HG02763 (cell line): Measurements from ENCODE around the gene FILIP1.

Source experiments
- ATAC-seq: cut with Tn5 transposase; IDR thresholded peaks from one replicate; pipeline ENCODE4 v1.9.1; 2021; ENCODE audit warnings: mild to moderate bottlenecking, moderate library complexity; ENCODE audit not compliant: unreplicated experiment

The FILIP1 gene

GRCh38 chr6:75279418-75279817 lies 214.2 kb downstream of the FILIP1 start:
- ATAC-seq, result no peak

DNA sequence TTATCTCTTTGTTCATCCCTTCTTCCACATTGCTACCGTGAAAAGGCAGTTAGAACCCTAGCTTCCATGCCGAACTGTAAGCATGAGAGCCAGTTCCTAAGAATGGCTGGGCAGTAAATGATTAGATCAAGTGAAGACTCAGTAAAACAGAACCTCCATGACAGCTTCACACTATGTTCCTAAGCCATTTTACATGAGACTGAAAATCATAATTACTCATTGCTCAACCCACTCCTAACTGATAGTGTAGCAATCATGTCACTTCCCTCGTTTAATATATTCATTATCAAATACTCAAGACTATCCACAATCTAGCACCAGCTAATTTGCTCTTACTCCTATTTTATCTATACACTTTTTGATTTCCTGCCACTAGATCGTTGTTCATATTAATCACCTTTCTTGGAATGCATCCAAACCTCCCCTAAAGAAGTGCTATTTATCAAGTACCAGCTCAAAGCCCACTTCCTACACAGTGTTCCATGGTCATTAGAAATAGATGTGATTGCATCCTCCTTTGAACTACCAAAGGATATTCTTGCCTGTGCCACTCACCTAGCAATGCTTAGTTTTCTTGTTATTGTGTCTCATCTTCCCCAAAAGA lies 215.0 kb downstream of the FILIP1 start:
- no peak for ATAC-seq

- ATAC-seq, result no peak
Measured at GRCh38 chr6:75275067-75275466, 218.5 kb downstream of the FILIP1 start.

- no peak for ATAC-seq
Measured at GRCh38 chr6:75273009-75273408, 220.6 kb downstream of the FILIP1 start.

- no peak for ATAC-seq
Measured at GRCh38 chr6:75272145-75272840, 221.3 kb downstream of the FILIP1 start.

GRCh38 chr6:75268988-75269354 lies 224.6 kb downstream of the FILIP1 start:
- ATAC-seq, result no peak

- ATAC-seq, result no peak
Measured at GRCh38 chr6:75268121-75268987, 225.2 kb downstream of the FILIP1 start.

GRCh38 chr6:75267461-75267860 lies 226.1 kb downstream of the FILIP1 start:
- ATAC-seq, result no peak

GRCh38 chr6:75266716-75267291 lies 226.8 kb downstream of the FILIP1 start:
- peak; percentile 62 for ATAC-seq

DNA sequence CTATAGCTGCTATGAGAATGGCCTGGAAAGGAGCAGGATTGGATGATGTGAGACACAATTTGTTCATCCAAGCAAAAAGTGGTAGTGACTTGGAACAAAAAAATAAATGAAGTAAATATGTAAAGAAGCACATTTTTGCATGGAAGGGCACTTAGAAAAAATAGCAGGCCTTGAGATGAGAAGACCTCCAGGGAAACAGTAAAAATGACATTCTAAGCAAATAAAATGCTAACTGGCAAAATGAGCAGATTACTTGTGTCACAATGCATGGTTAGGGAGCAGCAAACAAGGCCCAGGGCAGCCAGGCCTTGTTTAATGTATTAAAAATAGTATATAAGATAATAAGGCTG lies 230.2 kb downstream of the FILIP1 start:
- ATAC-seq, result no peak

- ATAC-seq, result no peak
Measured at GRCh38 chr6:75262716-75263400, 230.7 kb downstream of the FILIP1 start.

- ATAC-seq, result no peak
Measured at GRCh38 chr6:75261299-75261698, 232.3 kb downstream of the FILIP1 start.

DNA sequence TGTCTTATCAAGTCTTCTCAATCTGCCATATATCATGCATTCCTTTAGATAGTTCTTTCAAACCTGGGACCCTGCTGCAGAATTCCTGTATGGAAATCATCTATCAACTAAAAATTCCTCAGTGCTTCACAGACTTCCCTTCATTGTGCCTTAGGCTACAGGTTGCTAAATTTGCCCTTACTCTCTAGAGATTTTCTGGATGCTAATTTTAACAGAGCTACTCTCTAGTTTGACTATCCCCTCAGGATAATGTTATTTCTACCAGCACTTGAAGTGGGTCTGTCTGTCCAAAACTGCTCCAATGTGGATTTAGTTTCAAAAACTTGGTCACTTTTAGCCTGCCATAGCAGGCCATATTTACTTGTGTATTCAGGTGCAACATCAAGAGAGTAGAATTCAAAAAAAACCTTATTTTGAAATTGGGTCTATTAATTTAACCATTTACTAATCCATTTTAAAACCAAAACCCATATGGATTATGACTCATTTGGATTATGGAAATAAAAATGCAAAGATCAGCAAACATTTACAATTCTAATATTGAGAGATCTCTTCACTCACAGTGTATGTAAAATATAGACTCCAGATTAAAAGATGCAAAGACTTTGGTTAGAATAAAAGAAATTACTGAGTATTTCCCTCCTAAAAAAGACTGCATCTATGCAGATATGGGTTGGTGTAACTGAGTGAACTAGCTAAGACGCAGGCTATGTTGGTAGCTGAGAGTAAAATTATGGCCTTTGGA lies 236.1 kb downstream of the FILIP1 start:
- no peak for ATAC-seq

DNA sequence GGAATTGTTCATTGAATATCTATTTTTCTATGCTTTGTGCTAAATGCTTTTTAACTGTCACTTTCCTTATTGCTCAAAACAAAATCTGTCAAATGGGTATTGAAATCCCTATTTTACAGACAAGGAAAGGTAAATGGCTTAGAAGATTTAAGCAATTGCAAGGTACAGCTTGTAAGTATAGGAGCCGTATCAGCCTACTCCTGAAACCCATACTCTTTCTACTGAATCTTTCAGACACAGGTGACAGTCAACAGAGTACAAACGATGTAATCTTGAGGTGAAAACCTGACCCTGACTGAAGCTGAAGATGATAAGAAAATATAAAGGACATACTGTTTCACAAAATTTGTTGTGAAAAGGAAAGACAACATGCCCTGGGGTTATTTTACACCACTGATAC lies 243.0 kb downstream of the FILIP1 start:
- no peak for ATAC-seq

GRCh38 chr6:75249837-75250236 lies 243.8 kb downstream of the FILIP1 start:
- no peak for ATAC-seq

DNA sequence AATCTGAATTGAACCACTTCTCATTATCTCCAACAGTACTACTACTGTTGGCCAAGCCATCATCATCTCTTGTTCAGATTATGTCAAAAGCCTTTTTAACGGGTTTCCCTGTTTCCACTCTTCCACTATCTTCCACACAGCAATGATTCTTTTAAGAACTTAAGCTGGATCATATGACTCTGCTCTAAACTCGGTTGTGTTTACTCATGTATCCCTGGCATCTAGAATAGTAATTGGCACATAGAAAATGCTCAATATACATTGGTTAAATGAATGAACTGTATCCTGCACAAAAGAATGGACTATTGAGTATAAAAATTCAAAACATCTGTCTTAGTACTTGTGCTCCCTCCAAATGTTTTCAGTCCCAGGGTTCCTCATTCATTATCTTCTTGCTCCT lies 247.2 kb downstream of the FILIP1 start:
- no peak for ATAC-seq

DNA sequence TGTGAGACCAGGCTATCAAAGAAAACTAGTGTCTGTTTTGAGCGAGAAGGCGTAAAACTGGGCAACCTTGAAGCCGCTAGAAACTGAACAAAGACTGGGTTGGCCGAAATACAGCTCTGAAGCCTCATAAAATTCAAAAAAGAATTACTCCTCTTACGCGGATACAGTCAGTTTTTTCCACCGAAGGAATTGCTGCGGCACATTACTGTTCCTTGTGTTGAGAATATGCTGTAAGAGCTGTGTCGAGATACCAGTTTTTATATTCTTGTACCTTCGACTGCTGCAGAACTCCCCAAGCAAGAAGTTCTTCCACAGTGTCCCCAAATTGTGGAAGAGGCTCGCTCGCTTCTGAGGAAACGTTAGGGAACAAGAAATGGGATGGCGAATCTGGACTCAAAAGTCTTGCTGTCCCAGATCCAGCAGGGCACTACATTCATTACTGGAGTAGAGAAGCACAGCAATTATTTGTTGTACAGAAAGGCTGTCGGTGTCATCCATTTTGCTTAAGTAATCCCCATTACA lies 249.5 kb downstream of the FILIP1 start:
- ATAC-seq, result no peak

DNA sequence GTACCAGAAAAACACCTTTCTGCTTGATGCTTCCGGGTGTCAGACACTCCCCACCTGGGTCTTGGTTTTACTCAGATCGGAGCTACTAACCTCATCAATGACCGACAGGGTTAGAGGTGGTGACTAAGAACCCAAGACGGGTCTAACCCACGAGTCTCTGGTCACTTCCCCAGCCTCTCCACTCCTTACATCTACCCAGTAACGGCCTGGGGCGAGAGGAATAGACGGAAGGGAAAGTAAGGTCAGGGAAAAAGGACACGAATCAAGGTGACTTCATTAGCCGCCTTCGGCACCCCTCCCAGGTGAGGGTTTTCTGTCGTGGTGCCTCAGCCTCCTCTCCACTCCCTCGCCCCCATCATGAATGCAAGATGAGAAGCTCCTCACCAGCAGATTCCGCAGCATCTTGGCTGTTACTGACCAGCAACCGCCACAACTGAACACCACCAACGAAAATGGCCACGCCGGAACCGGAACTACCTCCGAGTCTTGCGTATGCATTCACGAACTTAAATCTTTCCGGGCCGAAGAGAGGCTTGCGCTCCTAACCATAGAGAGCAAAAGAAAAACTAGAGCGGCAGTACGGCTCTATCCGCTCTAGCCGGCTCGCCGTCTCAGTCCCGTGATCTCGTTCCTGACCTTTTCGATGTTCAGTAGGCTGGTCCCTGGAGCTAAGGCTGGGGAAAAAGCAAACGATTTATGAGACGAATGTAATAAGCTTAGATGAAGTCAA lies 250.1 kb downstream of the FILIP1 start, which contains the start of gene COX7A2:
COX7A2 (minus strand) TSS at position 469 of the 730 bp plus-strand sequence; CDS start at position 402, 67 bp downstream.
- peak; percentile 95 for ATAC-seq
